Activated CD4-positive, alpha-beta T cell treated with anti-CD3 and anti-CD28 coated beads for 1 hour (primary cell): ENCODE measurements around the gene HOXB4.

Source experiments
- DNase-seq: peaks from one replicate; pipeline ENCODE4 v3.0.0-alpha.2; 2020

Gene HOXB4

DNA sequence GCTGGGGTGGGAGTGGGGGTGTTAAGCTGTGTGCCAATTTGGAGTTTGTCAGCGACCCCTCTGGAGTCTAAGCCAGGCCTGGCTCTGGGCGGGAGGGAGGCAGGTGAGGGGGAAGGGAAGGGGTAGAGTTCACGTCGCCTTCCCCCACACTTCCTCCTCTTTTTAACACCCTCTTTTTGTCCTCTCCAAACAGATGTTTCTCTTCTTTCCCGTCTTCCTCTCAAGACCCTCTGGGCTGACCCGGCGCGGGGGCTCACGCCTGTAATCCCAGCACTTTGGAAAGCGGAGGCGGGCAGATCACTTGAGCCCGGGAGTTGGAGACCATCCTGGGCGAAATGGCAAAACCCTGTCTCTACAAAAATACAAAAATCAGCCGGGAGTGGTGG is 50.6 kb downstream of the HOXB4 start:
- DNase-seq = no peak

DNA sequence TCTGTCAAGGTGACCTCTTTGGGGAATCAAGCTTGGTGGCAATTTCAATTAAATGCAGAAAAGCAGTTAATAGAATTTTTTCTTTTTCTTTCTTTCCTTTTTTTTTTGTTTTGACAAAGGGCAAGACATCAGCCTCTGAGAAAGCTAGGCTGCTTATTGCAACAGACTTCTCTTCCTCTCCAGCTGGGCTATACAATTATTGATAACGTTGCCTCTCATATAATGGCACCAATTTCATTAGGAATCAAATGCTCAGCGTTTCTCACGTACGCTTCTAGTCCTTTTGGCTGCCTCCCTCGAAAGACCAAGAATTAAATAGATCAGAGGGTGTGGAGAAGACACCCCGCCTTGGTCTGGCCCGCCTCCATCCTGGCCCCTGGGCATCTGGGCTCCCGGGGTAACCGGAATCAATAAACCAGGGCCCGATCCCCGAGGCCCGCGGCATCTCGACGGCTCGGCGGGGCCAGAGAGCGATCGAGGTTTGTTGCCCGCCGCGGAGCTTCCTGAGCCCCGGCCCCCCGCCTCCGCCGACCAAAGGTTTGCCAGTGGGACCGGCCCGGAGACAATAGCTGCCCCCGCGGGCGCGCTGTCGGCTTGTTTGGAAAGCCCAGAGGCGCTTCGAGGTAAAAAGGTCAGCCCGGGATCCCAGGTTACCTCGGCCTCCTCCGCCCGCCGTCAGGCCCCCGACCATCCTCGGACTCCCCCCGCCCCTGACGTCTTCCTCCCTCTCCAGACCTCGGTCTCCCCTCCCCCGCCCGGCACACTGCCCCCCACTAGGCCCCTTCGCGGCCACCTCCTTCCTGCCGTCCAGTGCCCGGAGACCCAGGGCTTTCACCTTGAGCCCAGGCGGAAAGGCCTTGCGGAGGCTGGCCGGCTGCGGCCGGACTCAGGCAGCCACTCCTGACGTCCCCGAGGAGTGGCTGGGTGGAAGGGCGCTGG is 51.3 kb downstream of the HOXB4 start:
- DNase-seq = no peak
